ENCODE data around the gene CLDN11.

- TF ChIP-seq MAX (CRISPR knock-in tag; IDR thresholded peaks at IDR 0.05) (no peak), CTCF (IDR thresholded peaks at IDR 0.05) (no peak), NR1H2 (CRISPR knock-in tag; IDR thresholded peaks at IDR 0.05) (no peak), MXD4 (CRISPR knock-in tag; IDR thresholded peaks at IDR 0.05; ENCODE audit: borderline replicate concordance) (no peak), ELF4 (CRISPR knock-in tag; IDR thresholded peaks at IDR 0.05; ENCODE audit: low read depth) (no peak), ATF2 (CRISPR knock-in tag; IDR thresholded peaks at IDR 0.05; ENCODE audit: borderline replicate concordance, low read depth) (no peak)
Observed at GRCh38 chr3:170476291-170476690, 57.6 kb downstream of the CLDN11 start.

All from WTC11 (cell line).